ENCODE results near the gene EHMT1. TPM values are rescaled to one million over a fixed set of nuclear protein-coding genes. Genes with fewer than 3 reads are reported as not detected.
"Not testable (repeated sequence)": the region's sequence is repeated elsewhere in the genome, so short reads cannot be mapped to it uniquely, and the experiment has no call there.

Gene EHMT1
- total RNA-seq, 1 donor: 46.3 TPM

- H3K4me3 ChIP-seq (ENCODE audit: insufficient read depth, low read length): no peak overlapping the region
- no peak overlapping the region for H2AFZ ChIP-seq (ENCODE audit: low read length)
- no peak for TF ChIP-seq CTCF (IDR thresholded peaks at IDR 0.05; ENCODE audit: extremely low read depth, low read depth, low read length)
- no peaks in the 10 kb centered on the region for H3K9me3 ChIP-seq (ENCODE audit: low read depth, low read length)
- no peak overlapping the region for H3K4me2 ChIP-seq (ENCODE audit: insufficient read depth, low read length)
- H3K27ac ChIP-seq (ENCODE audit: low read depth, low read length): no peak overlapping the region
- H3K4me1 ChIP-seq (ENCODE audit: insufficient read depth, low read length): no peaks in the 10 kb centered on the region
- H3K27me3 ChIP-seq (ENCODE audit: insufficient read depth, low read length): no peaks in the 10 kb centered on the region
- H3K79me2 ChIP-seq (ENCODE audit: insufficient read depth, low read length): peaks cover 46% of the 10 kb centered on the region
- H4K20me1 ChIP-seq (ENCODE audit: insufficient read depth, low read length): peaks cover 39% of the 10 kb centered on the region
- DNase-seq (ENCODE audit: insufficient read length, low spot score, missing footprints): no peak
- peaks cover 18% of the 10 kb centered on the region for H3K36me3 ChIP-seq (ENCODE audit: insufficient read depth, low read length)
Measured at GRCh38 chr9:137721899-137722298, 103.1 kb downstream of the EHMT1 start.

- peaks cover 43% of the 10 kb centered on the region for H4K20me1 ChIP-seq (ENCODE audit: insufficient read depth, low read length)
- no peak overlapping the region for H3K27ac ChIP-seq (ENCODE audit: low read depth, low read length)
- no peak for DNase-seq (ENCODE audit: insufficient read length, low spot score, missing footprints)
- no peak for TF ChIP-seq CTCF (IDR thresholded peaks at IDR 0.05; ENCODE audit: extremely low read depth, low read depth, low read length)
- no peak overlapping the region for H3K4me3 ChIP-seq (ENCODE audit: insufficient read depth, low read length)
- no peak overlapping the region for H3K4me2 ChIP-seq (ENCODE audit: insufficient read depth, low read length)
- peaks cover 49% of the 10 kb centered on the region for H3K79me2 ChIP-seq (ENCODE audit: insufficient read depth, low read length)
- no peaks in the 10 kb centered on the region for H3K4me1 ChIP-seq (ENCODE audit: insufficient read depth, low read length)
- H2AFZ ChIP-seq (ENCODE audit: low read length): no peak overlapping the region
- H3K9me3 ChIP-seq (ENCODE audit: low read depth, low read length): no peaks in the 10 kb centered on the region
- no peaks in the 10 kb centered on the region for H3K27me3 ChIP-seq (ENCODE audit: insufficient read depth, low read length)
- H3K36me3 ChIP-seq (ENCODE audit: insufficient read depth, low read length): peaks cover 17% of the 10 kb centered on the region
Measured at GRCh38 chr9:137722481-137722880, 103.7 kb downstream of the EHMT1 start.

GRCh38 chr9:137723356-137723755, 104.6 kb downstream of the EHMT1 start:
- not testable (repeated sequence) for H3K27me3 ChIP-seq (ENCODE audit: insufficient read depth, low read length); H3K4me3 ChIP-seq (ENCODE audit: insufficient read depth, low read length); DNase-seq (ENCODE audit: insufficient read length, low spot score, missing footprints); H3K9me3 ChIP-seq (ENCODE audit: low read depth, low read length); H3K27ac ChIP-seq (ENCODE audit: low read depth, low read length); H3K4me1 ChIP-seq (ENCODE audit: insufficient read depth, low read length); H2AFZ ChIP-seq (ENCODE audit: low read length); H3K4me2 ChIP-seq (ENCODE audit: insufficient read depth, low read length)
- Histone ChIP-seq H3K36me3 (ENCODE audit: insufficient read depth, low read length) (peaks cover 11% of the 10 kb centered on the region), H4K20me1 (ENCODE audit: insufficient read depth, low read length) (peaks cover 40% of the 10 kb centered on the region), H3K79me2 (ENCODE audit: insufficient read depth, low read length) (peaks cover 56% of the 10 kb centered on the region)

- no peaks in the 10 kb centered on the region for H3K9me3 ChIP-seq (ENCODE audit: low read depth, low read length)
- no peak overlapping the region for H3K4me3 ChIP-seq (ENCODE audit: insufficient read depth, low read length)
- no peak overlapping the region for H3K4me2 ChIP-seq (ENCODE audit: insufficient read depth, low read length)
- H2AFZ ChIP-seq (ENCODE audit: low read length): no peak overlapping the region
- H3K4me1 ChIP-seq (ENCODE audit: insufficient read depth, low read length): no peaks in the 10 kb centered on the region
- peaks cover 58% of the 10 kb centered on the region for H3K79me2 ChIP-seq (ENCODE audit: insufficient read depth, low read length)
- H4K20me1 ChIP-seq (ENCODE audit: insufficient read depth, low read length): peaks cover 40% of the 10 kb centered on the region
- H3K36me3 ChIP-seq (ENCODE audit: insufficient read depth, low read length): peaks cover 10% of the 10 kb centered on the region
- H3K27me3 ChIP-seq (ENCODE audit: insufficient read depth, low read length): no peaks in the 10 kb centered on the region
- peak; percentile 53 for DNase-seq (ENCODE audit: insufficient read length, low spot score, missing footprints)
- no peak for TF ChIP-seq CTCF (IDR thresholded peaks at IDR 0.05; ENCODE audit: extremely low read depth, low read depth, low read length)
- no peak overlapping the region for H3K27ac ChIP-seq (ENCODE audit: low read depth, low read length)
Measured at GRCh38 chr9:137723783-137724445, 105.1 kb downstream of the EHMT1 start.
